HCT116 (cell line): ENCODE data around the gene EHBP1. TPM values are rescaled to one million over a fixed set of nuclear protein-coding genes. Genes with fewer than 3 reads are reported as not detected.

Source experiments
- ATAC-seq: fragments of 200-7000 bp; cut with Tn5 transposase; 2 replicates; pipeline ENCODE4 v1.9.1; 2020; ENCODE audit warnings: mild to moderate bottlenecking, moderate library complexity
- BruUV-seq: library from RNA; stranded (reverse); fragments of 400-500 nt; replicated peaks from 2 replicates; lab custom pipeline; 2021; lab: Mats Ljungman, UMichigan
- CTCF ChIA-PET: fragments of 300-600 bp; sonication (Branson Sonifier 250); formaldehyde crosslinking; loops from one replicate; lab custom pipeline; 2021; ENCODE audit warnings: antibody characterized with exemption; lab: Charles Lee
- POLR2A ChIA-PET: fragments of 300-600, 350-600 bp; sonication (Branson Sonifier 250); formaldehyde crosslinking; loops from one replicate; lab custom pipeline; 2021; ENCODE audit warnings: antibody characterized with exemption; lab: Charles Lee
- RAD21 ChIA-PET, 2 experiments: fragments of 300-600 bp; sonication (Branson Sonifier 250); formaldehyde crosslinking; loops; one replicate each; lab custom pipeline; 2023; ENCODE audit warnings: low total read pairs in 2 of 2; ENCODE audit not compliant: uncharacterized antibody in 2 of 2, unreplicated experiment in 2 of 2, low non-redundant PET in 1 of 2; lab: Charles Lee
- DNase-seq: peaks from one replicate; pipeline ENCODE4 v3.0.0-alpha.2; 2010; ENCODE audit warnings: low read depth, low spot score
- H2AFZ ChIP-seq: fragments of 200-600 bp; shearing (Covaris generic), sonication (generic); 2 replicates; pipeline ENCODE4 v1.6.1; 2017; ENCODE audit warnings: low read depth, mixed run types, mixed read lengths, antibody characterized with exemption, low read length; ENCODE audit not compliant: poor library complexity, severe bottlenecking
- H3K27ac ChIP-seq: 2 replicates; pipeline ENCODE4 v1.5.1; 2012; ENCODE audit warnings: low read depth, low read length
- H3K27me3 ChIP-seq: fragments of 200-600 bp; sonication (generic); 2 replicates; pipeline ENCODE4 v1.6.1; 2016; ENCODE audit warnings: mixed run types, low read length, mixed read lengths; ENCODE audit not compliant: insufficient read depth
- H3K36me3 ChIP-seq, 2 experiments: fragments of 200-500 bp in 1 of 2; fragments of 200-600 bp in 1 of 2; sonication (Bioruptor generic) in 1 of 2; sonication (generic) in 1 of 2; 2 replicates each; pipeline versions ENCODE4 v1.5.1 to v1.6.1; 2014 to 2016; ENCODE audit warnings: low read length in 2 of 2, inconsistent platforms in 1 of 2, mixed read lengths in 1 of 2, mixed run types in 1 of 2; ENCODE audit not compliant: insufficient read depth in 2 of 2, control insufficient read depth in 1 of 2
- H3K4me1 ChIP-seq, 2 experiments: fragments of 200-600 bp in 1 of 2; sonication (generic) in 1 of 2; 2 replicates each; pipeline versions ENCODE4 v1.5.1 to v1.6.1; 2012 to 2017; ENCODE audit warnings: low read length in 2 of 2, inconsistent platforms in 1 of 2, mild to moderate bottlenecking in 1 of 2, mixed read lengths in 1 of 2, mixed run types in 1 of 2, moderate library complexity in 1 of 2; ENCODE audit not compliant: insufficient read depth in 2 of 2, control insufficient read depth in 1 of 2
- H3K4me2 ChIP-seq: fragments of 200-600 bp; sonication (generic); 2 replicates; pipeline ENCODE4 v1.6.1; 2017; ENCODE audit warnings: mixed run types, low read length, mixed read lengths
- H3K4me3 ChIP-seq, 2 experiments: fragments of 200-600 bp in 1 of 2; sonication (generic) in 1 of 2; replicated peaks in 1 of 2; 2 replicates each; pipeline ENCODE4 v1.5.1; 2011 to 2016; ENCODE audit warnings: low read length in 2 of 2, control low read depth in 1 of 2, low read depth in 1 of 2, mild to moderate bottlenecking in 1 of 2, mixed read lengths in 1 of 2, mixed run types in 1 of 2
- H3K79me2 ChIP-seq: fragments of 200-600 bp; sonication (generic); 2 replicates; pipeline ENCODE4 v1.6.1; 2017; ENCODE audit warnings: mild to moderate bottlenecking, mixed run types, low read length, moderate library complexity, mixed read lengths; ENCODE audit not compliant: insufficient read depth
- H3K9ac ChIP-seq: fragments of 200-600 bp; sonication (generic); 2 replicates; pipeline ENCODE4 v1.6.1; 2016; ENCODE audit warnings: low read length, mixed read lengths
- H3K9me2 ChIP-seq: fragments of 200-600 bp; sonication (generic), shearing (Covaris generic); 2 replicates; pipeline ENCODE4 v1.6.1; 2017; ENCODE audit warnings: mixed run types, mild to moderate bottlenecking, moderate library complexity; ENCODE audit not compliant: insufficient read depth
- H3K9me3 ChIP-seq, 2 experiments: fragments of 200-500 bp in 1 of 2; fragments of 200-600 bp in 1 of 2; sonication (Bioruptor generic) in 1 of 2; sonication (generic) in 1 of 2; 2 replicates each; pipeline ENCODE4 v1.6.1; 2014 to 2017; ENCODE audit warnings: low read length in 2 of 2, mixed read lengths in 2 of 2, inconsistent platforms in 1 of 2, low read depth in 1 of 2, mild to moderate bottlenecking in 1 of 2, mixed run types in 1 of 2, moderate library complexity in 1 of 2; ENCODE audit not compliant: control insufficient read depth in 1 of 2, insufficient read depth in 1 of 2
- H4K20me1 ChIP-seq: fragments of 200-600 bp; sonication (generic), shearing (Covaris generic); 2 replicates; pipeline ENCODE4 v1.6.1; 2017; ENCODE audit warnings: mixed run types, mild to moderate bottlenecking, moderate library complexity; ENCODE audit not compliant: insufficient read depth
- ATF3 ChIP-seq: IDR thresholded peaks from 2 replicates; pipeline ENCODE4 v1.6.1; 2012
- CBX3 ChIP-seq: IDR thresholded peaks from 2 replicates; pipeline ENCODE4 v1.6.1; 2012; ENCODE audit warnings: low read depth
- CTCF ChIP-seq, 3 experiments: fragments of 200-600 bp in 1 of 3; sonication (generic) in 1 of 3; IDR thresholded peaks in 2 of 3; conservative IDR thresholded peaks in 1 of 3; 2 replicates each; pipeline ENCODE4 v1.5.1; 2012 to 2017; ENCODE audit warnings: low read depth in 2 of 3, low read length in 2 of 3, antibody characterized with exemption in 1 of 3, borderline replicate concordance in 1 of 3, control low read depth in 1 of 3, mild to moderate bottlenecking in 1 of 3, mixed read lengths in 1 of 3, mixed run types in 1 of 3, moderate library complexity in 1 of 3; ENCODE audit not compliant: insufficient read depth in 1 of 3
- EGR1 ChIP-seq: IDR thresholded peaks from 2 replicates; pipeline ENCODE4 v1.6.1; 2012; ENCODE audit warnings: low read depth
- ELF1 ChIP-seq: IDR thresholded peaks from 2 replicates; pipeline ENCODE4 v1.6.1; 2012; ENCODE audit warnings: low read depth, borderline replicate concordance
- EZH2phosphoT487 ChIP-seq: fragments of 200-600 bp; IDR thresholded peaks from 2 replicates; pipeline ENCODE4 v1.6.1; 2018; ENCODE audit warnings: antibody characterized with exemption, borderline replicate concordance
- JUND ChIP-seq: IDR thresholded peaks from 2 replicates; pipeline ENCODE4 v1.6.1; 2012
- POLR2A ChIP-seq: IDR thresholded peaks from 2 replicates; pipeline ENCODE4 v1.7.0; 2011; ENCODE audit warnings: borderline replicate concordance; ENCODE audit not compliant: insufficient read depth, insufficient read length; ENCODE audit errors: extremely low read depth
- RAD21 ChIP-seq: IDR thresholded peaks from 2 replicates; pipeline ENCODE4 v1.6.1; 2012; ENCODE audit warnings: low read depth, mild to moderate bottlenecking
- SP1 ChIP-seq: IDR thresholded peaks from 2 replicates; pipeline ENCODE4 v1.6.1; 2012; ENCODE audit warnings: low read depth
- TCF7L2 ChIP-seq: IDR thresholded peaks from 2 replicates; pipeline ENCODE4 v1.7.0; 2011; ENCODE audit warnings: borderline replicate concordance, inconsistent platforms; ENCODE audit not compliant: insufficient read depth, insufficient read length; ENCODE audit errors: extremely low read depth
- ZNF274 ChIP-seq: fragments of 200-500 bp; sonication (Bioruptor generic); IDR thresholded peaks from 2 replicates; pipeline ENCODE4 v1.6.1; 2014; ENCODE audit warnings: mild to moderate bottlenecking, low read depth, low read length, inconsistent platforms
- intact Hi-C: fragments of 100-400 bp; cut with micrococcal nuclease; formaldehyde crosslinking; loops from 2 replicates; pipeline ENCODE4 v1.10.0; 2022
- total RNA-seq: library from RNA; stranded (reverse); gene quantifications from one replicate; pipeline ENCODE4 v1.2.1, GENCODE V29; 2021; ENCODE audit not compliant: unreplicated experiment

The EHBP1 gene
- total RNA-seq, 1 experiment from 2014 or later, result 89.9 TPM

- BruUV-seq, result no TSS peak
- Histone ChIP-seq H2AFZ (no peak overlapping the region), H3K4me1 (no peaks in the 10 kb centered on the region), H4K20me1 (no peaks in the 10 kb centered on the region), H3K79me2 (no peaks in the 10 kb centered on the region; the same call in 1 of the 2 replicates), H3K27ac (no peak overlapping the region), H3K4me2 (no peak overlapping the region), H3K9me2 (no peaks in the 10 kb centered on the region), H3K9ac (no peak overlapping the region), H3K4me3 (no peak overlapping the region), H3K36me3 (no peaks in the 10 kb centered on the region), H3K9me3 (no peaks in the 10 kb centered on the region), H3K27me3 (no peaks in the 10 kb centered on the region)
- RAD21 ChIA-PET, result no interaction called here
- intact Hi-C loops, result no loop called here
- CTCF ChIA-PET, result no interaction called here
- TF ChIP-seq ATF3, result no peak
- TF ChIP-seq EZH2phosphoT487, result no peak
- TF ChIP-seq RAD21, result no peak
- TF ChIP-seq CTCF (IDR thresholded peaks at IDR 0.05 in 2 of 3, conservative IDR thresholded peaks at IDR 0.05 in 1 of 3; ENCODE audit: borderline replicate concordance in 1 of 3, insufficient read depth in 1 of 3, low read depth in 2 of 3, low read length in 2 of 3), result no peak
- no peak for TF ChIP-seq TCF7L2
- TF ChIP-seq CBX3, result no peak
- TF ChIP-seq JUND, result no peak
- TF ChIP-seq ELF1, result no peak
- TF ChIP-seq POLR2A, result no peak
- no peak for TF ChIP-seq ZNF274
- no peak for TF ChIP-seq EGR1
- no peak for TF ChIP-seq SP1
- ATAC-seq (no peak), DNase-seq (no peak)
- POLR2A ChIA-PET, result no interaction called here
These were observed 232.6 kb downstream of the EHBP1 start for GRCh38 chr2:62938126-62938525.
